ENCODE results near the gene LETM1.

DNA sequence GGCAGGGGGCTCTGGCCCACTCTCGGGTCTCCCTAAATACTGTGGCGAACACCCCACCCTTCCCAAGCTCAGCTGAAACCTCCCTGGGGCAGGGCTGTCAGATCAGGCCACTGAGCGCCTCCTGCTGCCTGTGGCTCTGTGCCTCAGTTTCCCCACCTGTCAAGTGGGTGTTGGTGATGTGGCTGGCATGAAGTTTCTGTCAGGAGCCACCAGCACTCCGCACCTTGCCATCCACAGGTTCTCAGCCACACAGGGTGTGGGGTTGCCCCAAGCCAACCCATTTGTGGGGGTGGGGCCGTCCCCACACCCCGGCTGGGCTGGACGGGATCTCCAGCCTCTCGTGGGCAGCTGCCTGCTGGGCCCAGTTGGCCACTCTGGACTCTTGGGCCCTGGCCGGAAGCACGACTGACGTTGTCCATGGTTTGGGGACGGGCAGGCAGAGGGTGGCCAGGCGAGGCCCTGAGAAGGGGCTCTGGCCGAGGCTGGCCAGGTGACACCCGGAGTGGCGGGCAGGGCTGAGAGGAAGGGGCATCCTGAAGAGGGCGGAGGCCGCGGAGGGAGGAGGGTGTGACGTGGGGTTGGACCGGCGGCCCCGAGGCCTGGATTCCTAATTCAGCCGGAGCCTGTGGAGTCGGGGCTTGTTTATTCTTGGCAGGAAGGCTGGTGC, 68.4 kb downstream of the LETM1 start:
- TF ChIP-seq EZH2 (IDR thresholded peaks at IDR 0.05; ENCODE audit: insufficient read depth, poor library complexity, severe bottlenecking) (no peak), EZH2phosphoT487 (IDR thresholded peaks at IDR 0.05; ENCODE audit: insufficient read depth, low read depth) (no peak)
